Erythroblast (primary cell): ENCODE results near the gene MTHFR.
"Not testable (repeated sequence)": the region's sequence is repeated elsewhere in the genome, so short reads cannot be mapped to it uniquely, and the experiment has no call there.

Source experiments
- DNase-seq, 2 experiments: peaks; one replicate each; lab custom pipeline; 2025; lab: John Stamatoyannopoulos, UW
- GATA1 ChIP-seq: IDR thresholded peaks from 2 replicates; pipeline ENCODE4 v1.6.1; 2011; ENCODE audit warnings: low read depth, mild to moderate bottlenecking, control low read depth, low read length, moderate library complexity
- POLR2A ChIP-seq: IDR thresholded peaks from 2 replicates; pipeline ENCODE4 v1.6.1; 2011; ENCODE audit warnings: mild to moderate bottlenecking, low read length

The MTHFR gene

GRCh38 chr1:11817192-11817591 lies 11.4 kb upstream of the MTHFR start:
- TF ChIP-seq GATA1, result no peak
- TF ChIP-seq POLR2A, result no peak
- DNase-seq, result no peak

DNA sequence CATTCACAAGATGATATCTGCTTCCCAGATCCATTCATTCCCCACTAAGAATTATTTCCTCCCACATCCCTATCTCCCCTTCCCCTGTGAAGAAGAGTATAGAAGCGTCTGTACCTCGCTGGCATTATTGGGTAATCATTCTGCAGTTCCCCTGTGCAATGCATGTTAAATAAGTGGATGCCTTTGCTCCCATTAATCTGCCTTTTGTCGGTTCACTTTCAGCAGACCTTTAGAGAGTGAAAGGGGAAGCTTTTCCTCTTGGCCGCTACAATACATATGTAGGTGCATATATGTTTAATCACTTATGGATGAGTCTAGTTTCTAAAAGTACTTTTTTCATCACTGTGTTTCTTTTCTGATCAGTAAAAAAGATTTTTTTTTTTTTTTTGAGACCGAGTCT lies 7.3 kb upstream of the MTHFR start:
- no peak for DNase-seq
- TF ChIP-seq POLR2A, result no peak
- no peak for TF ChIP-seq GATA1

DNA sequence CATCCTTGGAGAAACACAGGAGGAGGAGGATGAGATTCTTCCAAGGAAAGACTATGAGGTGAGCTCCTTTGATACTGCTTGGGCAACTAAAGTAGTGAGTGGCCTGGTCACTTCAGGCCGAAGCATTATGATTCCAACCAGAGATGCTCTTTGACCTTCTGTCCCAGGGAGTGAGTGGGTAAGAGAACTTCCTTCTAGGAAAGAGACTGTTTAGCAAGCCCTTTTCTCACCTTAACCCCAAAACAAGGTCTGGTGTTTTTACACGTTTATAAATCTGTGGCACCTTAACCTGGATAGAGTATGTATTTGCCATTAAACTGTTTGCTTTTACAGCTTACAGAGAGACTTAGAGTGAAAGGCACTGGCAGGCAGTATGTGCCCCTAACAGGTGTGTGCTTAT lies 1.4 kb upstream of the MTHFR start:
- DNase-seq, result no peak
- TF ChIP-seq POLR2A (no peak), GATA1 (no peak)

- peak; percentile 62 to 78 for DNase-seq
- no peak for TF ChIP-seq POLR2A
- TF ChIP-seq GATA1, result no peak
Measured at GRCh38 chr1:11806307-11806936, 658 bp upstream of the MTHFR start.

GRCh38 chr1:11804666-11805421 lies 920 bp downstream of the MTHFR start:
- no peak for TF ChIP-seq POLR2A
- no peak for TF ChIP-seq GATA1
- DNase-seq, result peak; percentile 81 to 89

DNA sequence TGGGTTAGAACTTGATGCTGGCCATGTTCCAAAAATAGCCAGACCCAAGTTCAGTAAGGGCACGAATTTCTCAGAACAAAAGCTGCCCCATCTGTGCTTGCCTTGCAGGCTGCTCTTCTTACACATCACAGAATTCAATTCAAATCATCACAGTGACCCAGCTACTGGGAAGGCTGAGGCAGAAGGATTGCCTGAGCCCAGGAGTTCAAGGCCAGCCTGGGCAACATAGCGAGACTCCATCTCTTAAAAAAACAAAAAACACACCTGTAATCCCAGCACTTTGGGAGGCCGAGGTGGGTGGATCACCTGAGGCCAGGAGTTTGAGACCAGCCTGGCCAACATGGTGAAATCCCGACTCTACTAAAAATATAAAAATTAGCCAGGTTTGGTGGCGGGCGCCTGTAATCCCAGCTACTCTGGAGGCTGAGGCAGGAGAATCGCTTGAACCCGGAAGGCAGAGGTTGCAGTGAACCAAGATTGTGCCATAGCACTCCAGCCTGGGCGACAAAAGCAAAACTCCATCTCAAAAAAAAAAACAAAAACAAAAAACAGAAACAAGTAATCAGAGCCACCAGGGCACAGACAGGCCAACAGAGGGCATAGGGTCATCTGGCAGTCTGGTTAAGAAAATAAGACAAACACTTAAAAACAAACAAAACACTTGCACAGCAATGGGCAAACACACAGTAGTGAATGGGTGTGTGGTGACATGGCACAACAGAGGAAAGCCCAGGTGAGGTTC lies 1.7 kb downstream of the MTHFR start:
- not testable (repeated sequence) for DNase-seq

- peak; percentile 93 for TF ChIP-seq POLR2A
- TF ChIP-seq GATA1, result no peak
- peak; percentile 91 to 93 for DNase-seq
Measured at GRCh38 chr1:11802973-11803885, 2.5 kb downstream of the MTHFR start.

DNA sequence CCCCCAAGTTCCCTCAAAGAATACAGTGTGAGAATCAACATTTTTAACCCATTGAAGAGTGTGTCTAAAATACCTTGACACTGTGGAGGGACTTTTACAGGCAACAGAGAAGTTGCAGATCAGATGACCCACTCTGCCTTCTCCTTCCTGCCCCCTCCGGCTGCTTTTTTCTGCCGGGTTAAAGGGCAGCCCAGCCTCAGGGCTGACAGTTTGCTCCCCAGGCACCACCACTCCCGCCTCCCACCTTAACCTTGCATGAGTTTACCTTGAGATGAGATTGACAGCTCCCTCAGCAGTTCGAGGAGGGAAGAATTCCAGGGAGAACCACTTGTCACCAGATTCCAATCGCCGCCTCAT lies 3.2 kb downstream of the MTHFR start:
- no peak for TF ChIP-seq GATA1
- TF ChIP-seq POLR2A, result no peak
- peak; percentile 46 to 62 for DNase-seq

- TF ChIP-seq POLR2A (no peak), GATA1 (no peak)
- no peak for DNase-seq
Measured at GRCh38 chr1:11800756-11801433, 4.9 kb downstream of the MTHFR start.

GRCh38 chr1:11800391-11800755 lies 5.4 kb downstream of the MTHFR start:
- TF ChIP-seq GATA1, result no peak
- TF ChIP-seq POLR2A, result no peak
- DNase-seq, result no peak

- no peak for TF ChIP-seq GATA1
- no peak for DNase-seq
Measured at GRCh38 chr1:11799896-11800295, 5.9 kb downstream of the MTHFR start.

DNA sequence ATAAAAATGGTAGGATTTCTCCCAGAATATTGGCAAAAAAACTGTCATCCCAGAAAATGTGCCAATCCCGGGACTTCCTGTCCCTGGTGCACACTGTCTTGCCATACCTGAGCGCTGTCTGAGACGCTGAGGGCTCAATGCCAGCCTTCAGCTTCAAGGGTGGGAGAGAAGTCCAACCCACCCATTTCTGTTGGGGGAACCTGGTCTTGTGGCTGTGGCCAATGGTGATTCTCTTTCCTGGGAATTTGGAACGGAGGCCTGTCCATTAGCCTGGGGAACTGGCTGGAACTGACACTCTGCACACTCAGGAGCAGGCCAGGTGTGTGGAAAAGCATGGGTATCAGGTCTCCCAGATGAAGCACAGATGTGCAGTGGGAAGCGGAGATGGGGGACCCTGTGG lies 6.7 kb downstream of the MTHFR start:
- no peak for TF ChIP-seq POLR2A
- TF ChIP-seq GATA1, result no peak
- DNase-seq, result no peak

- no peak for TF ChIP-seq GATA1
- peak; percentile 63 for TF ChIP-seq POLR2A
- DNase-seq, result peak; percentile 96 to 98
Measured at GRCh38 chr1:11797525-11798216, 8.1 kb downstream of the MTHFR start.
